ENCODE data around the gene GNPTG. TPM values are rescaled to one million over a fixed set of nuclear protein-coding genes. Genes with fewer than 3 reads are reported as not detected.

The GNPTG gene
- total RNA-seq, 1 experiment from 2014 or later = 19.6 TPM

DNA sequence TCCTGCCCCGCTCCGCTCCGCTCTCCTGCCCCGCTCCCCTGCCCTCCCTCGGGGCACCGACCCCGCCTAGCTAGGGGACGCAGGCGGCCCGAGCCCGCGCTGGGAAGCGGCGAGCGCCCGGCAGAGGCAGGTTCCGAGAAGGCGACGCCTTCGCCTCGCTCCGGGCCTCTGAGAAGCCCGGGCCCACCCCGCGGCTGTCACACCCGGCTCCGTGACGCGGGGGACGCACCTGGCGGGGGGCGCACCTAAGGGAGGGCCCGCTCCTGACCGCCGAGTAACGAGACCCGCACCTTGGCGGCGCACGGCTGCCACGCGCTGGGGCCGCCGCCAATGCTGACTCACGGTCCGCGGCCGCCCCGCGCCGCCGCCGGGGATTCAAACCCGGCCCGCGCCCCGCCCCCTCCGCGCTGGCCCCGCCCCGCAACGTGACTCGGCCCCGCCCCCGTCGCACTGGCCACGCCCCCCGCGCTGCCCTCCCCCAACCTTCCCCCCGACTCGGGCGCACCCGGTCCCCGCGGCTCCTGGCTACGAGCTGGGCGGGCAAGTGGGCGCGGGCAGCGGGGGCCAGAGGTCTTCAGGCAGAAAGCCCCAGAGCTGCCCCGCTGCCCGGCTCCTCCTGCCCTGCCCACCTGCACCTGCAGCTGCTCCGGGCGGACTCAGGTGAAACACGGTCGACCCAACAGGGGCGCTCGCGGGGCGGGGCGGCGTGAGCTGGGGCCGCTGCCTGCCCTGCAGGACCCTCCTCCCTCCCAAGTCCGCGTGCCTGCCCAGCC is 27.8 kb downstream of the GNPTG start:
- Histone ChIP-seq H3K27me3 (ENCODE audit: low read length) (no peaks in the 10 kb centered on the region), H3K27ac (ENCODE audit: low read length) (peak overlapping the region; percentile 40), H3K4me2 (ENCODE audit: low read depth, low read length, poor library complexity, severe bottlenecking) (peak overlapping the region; percentile 73), H3K9me2 (replicated peaks; ENCODE audit: insufficient read depth, low read length) (no peaks in the 10 kb centered on the region), H3K4me3 (ENCODE audit: low read length) (peak overlapping the region; percentile 69), H3K4me1 (ENCODE audit: low read length) (peaks cover 14% of the 10 kb centered on the region), H3K9ac (ENCODE audit: low read length) (peak overlapping the region; percentile 81), H3K79me2 (ENCODE audit: low read length) (peaks cover 18% of the 10 kb centered on the region), H4K20me1 (ENCODE audit: insufficient read depth, low read depth, low read length) (peaks cover 5% of the 10 kb centered on the region; the same call in 1 of the 2 replicates), H3K9me3 (ENCODE audit: low read length) (no peaks in the 10 kb centered on the region), H2AFZ (ENCODE audit: low read length) (peak overlapping the region; percentile 74; the same call in 1 of the 2 replicates), H3K36me3 (ENCODE audit: insufficient read depth, low read length) (no peaks in the 10 kb centered on the region)
- DNase-seq = peak; percentile 85

DNA sequence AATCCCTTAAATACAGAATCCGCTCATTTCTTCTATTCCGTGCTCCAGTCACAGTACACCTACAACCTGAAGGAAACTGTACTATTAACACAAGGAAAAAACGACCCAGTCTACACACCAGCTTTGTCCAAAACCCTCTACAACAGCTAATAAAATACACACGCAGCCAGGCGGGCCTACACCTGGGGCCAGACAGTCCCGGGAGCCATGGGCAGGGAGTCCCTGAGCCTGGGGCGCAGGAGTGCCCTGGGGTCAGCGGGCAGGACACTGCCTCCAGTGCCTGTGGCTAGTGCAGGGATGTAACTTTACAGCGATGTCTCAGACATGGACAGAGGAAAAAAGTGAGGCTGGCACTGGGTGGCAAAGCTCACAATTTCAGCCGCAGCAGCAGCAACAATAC is 28.5 kb downstream of the GNPTG start:
- Histone ChIP-seq H3K9me3 (ENCODE audit: low read length) (no peaks in the 10 kb centered on the region), H3K79me2 (ENCODE audit: low read length) (peaks cover 18% of the 10 kb centered on the region), H3K27ac (ENCODE audit: low read length) (no peak overlapping the region), H3K9me2 (replicated peaks; ENCODE audit: insufficient read depth, low read length) (no peaks in the 10 kb centered on the region), H4K20me1 (ENCODE audit: insufficient read depth, low read depth, low read length) (peaks cover 5% of the 10 kb centered on the region; the same call in 1 of the 2 replicates), H3K27me3 (ENCODE audit: low read length) (no peaks in the 10 kb centered on the region), H3K4me1 (ENCODE audit: low read length) (peaks cover 14% of the 10 kb centered on the region), H3K4me3 (ENCODE audit: low read length) (no peak overlapping the region), H3K9ac (ENCODE audit: low read length) (no peak overlapping the region), H3K36me3 (ENCODE audit: insufficient read depth, low read length) (no peaks in the 10 kb centered on the region), H3K4me2 (ENCODE audit: low read depth, low read length, poor library complexity, severe bottlenecking) (no peak overlapping the region), H2AFZ (ENCODE audit: low read length) (no peak overlapping the region)
- DNase-seq = peak; percentile 36

DNA sequence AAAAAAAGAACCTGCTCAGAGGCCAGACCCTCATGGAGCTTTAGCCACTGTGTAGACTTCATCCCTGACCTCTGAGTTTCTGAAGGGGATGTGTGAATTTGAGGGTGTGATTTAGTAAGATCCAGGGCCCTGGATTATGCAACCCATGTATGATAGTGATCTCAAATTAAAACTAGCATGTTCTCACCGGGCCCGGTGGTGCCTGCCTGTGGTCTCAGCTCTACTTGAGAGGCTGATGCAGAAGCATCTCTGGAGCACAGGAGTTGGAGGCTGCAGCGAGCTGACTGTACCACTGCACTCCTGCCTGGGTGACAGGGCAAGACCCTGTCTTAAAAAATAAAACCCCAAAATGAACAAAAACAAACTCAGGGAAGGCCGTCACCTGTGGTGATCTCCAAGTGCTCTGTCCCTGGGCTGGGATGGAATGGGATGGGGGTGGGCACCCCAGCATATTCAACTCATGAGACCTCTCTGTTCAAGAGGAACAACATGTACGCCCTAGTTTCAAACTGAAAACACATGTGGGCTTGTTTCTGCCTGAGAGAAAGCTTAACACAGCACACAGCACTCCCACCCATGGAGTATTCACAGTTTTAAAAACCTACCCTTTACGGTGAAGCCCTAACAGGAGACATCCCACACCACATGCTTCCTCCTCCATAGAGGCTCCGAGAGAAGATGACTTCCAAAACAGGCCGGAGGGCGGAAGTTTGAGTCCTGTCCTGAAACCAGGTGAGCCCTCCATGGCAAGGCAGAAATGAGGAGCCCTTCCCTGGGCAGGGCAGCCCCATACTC is 30.1 kb downstream of the GNPTG start:
- DNase-seq = no peak
- H3K79me2 ChIP-seq (ENCODE audit: low read length) = peaks cover 18% of the 10 kb centered on the region
- H3K4me3 ChIP-seq (ENCODE audit: low read length) = no peak overlapping the region
- H2AFZ ChIP-seq (ENCODE audit: low read length) = no peak overlapping the region
- no peak overlapping the region for H3K4me2 ChIP-seq (ENCODE audit: low read depth, low read length, poor library complexity, severe bottlenecking)
- H4K20me1 ChIP-seq (ENCODE audit: insufficient read depth, low read depth, low read length) = peaks cover 5% of the 10 kb centered on the region; the same call in 1 of the 2 replicates
- no peak overlapping the region for H3K9ac ChIP-seq (ENCODE audit: low read length)
- H3K27me3 ChIP-seq (ENCODE audit: low read length) = no peaks in the 10 kb centered on the region
- H3K27ac ChIP-seq (ENCODE audit: low read length) = no peak overlapping the region
- no peaks in the 10 kb centered on the region for H3K9me3 ChIP-seq (ENCODE audit: low read length)
- no peaks in the 10 kb centered on the region for H3K9me2 ChIP-seq (replicated peaks; ENCODE audit: insufficient read depth, low read length)
- peaks cover 14% of the 10 kb centered on the region for H3K4me1 ChIP-seq (ENCODE audit: low read length)
- no peaks in the 10 kb centered on the region for H3K36me3 ChIP-seq (ENCODE audit: insufficient read depth, low read length)

DNA sequence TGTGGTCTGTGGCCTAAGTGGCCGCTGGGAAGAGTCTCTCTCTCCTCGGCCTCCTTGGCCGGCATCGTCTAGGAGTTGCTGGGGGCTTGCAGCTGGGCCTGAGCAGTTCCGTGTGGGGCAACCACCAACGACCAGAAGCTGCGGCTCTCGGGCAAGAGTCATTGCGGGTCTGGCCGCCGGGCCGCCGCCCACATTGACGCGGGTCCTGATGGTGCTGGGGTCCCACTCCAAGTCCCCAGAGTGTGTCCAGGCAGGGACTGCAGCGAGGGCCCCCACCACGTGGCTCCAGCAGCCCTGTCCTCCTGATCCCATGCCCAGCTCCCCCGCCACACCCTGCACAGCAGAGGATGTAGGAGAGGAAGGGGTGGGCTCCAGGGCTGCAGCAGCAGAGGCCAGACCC is 31.8 kb downstream of the GNPTG start:
- no peaks in the 10 kb centered on the region for H3K9me2 ChIP-seq (replicated peaks; ENCODE audit: insufficient read depth, low read length)
- H3K9me3 ChIP-seq (ENCODE audit: low read length) = no peaks in the 10 kb centered on the region
- no peak for DNase-seq
- H3K27ac ChIP-seq (ENCODE audit: low read length) = no peak overlapping the region
- H4K20me1 ChIP-seq (ENCODE audit: insufficient read depth, low read depth, low read length) = no peaks in the 10 kb centered on the region
- peaks cover 8% of the 10 kb centered on the region for H3K4me1 ChIP-seq (ENCODE audit: low read length)
- no peaks in the 10 kb centered on the region for H3K27me3 ChIP-seq (ENCODE audit: low read length)
- no peak overlapping the region for H3K4me3 ChIP-seq (ENCODE audit: low read length)
- no peak overlapping the region for H3K4me2 ChIP-seq (ENCODE audit: low read depth, low read length, poor library complexity, severe bottlenecking)
- H2AFZ ChIP-seq (ENCODE audit: low read length) = no peak overlapping the region
- peaks cover 7% of the 10 kb centered on the region for H3K79me2 ChIP-seq (ENCODE audit: low read length)
- no peaks in the 10 kb centered on the region for H3K36me3 ChIP-seq (ENCODE audit: insufficient read depth, low read length)
- H3K9ac ChIP-seq (ENCODE audit: low read length) = no peak overlapping the region

DNA sequence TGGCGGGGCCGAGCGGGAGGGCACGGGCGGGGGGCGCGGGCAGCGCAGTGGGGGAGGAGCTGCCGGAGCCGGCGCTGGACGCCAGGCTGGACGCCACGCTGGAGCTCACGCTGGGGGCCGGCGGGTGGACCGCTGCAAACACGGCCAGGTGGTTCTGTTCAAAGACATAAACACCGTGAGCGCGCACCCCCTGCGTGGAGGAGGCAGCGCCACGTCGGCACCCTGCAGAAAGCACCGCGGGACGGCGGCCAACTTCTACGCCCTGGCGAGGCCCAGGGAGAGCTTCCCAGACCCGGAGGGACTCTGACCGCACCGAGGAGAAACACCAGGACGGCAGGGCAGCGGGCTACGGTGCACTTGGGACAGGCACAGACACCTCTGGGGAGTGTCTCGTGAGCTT is 33.5 kb downstream of the GNPTG start:
- H3K4me3 ChIP-seq (ENCODE audit: low read length) = no peak overlapping the region
- H3K36me3 ChIP-seq (ENCODE audit: insufficient read depth, low read length) = no peaks in the 10 kb centered on the region
- H3K27me3 ChIP-seq (ENCODE audit: low read length) = no peaks in the 10 kb centered on the region
- H4K20me1 ChIP-seq (ENCODE audit: insufficient read depth, low read depth, low read length) = no peaks in the 10 kb centered on the region
- H3K9ac ChIP-seq (ENCODE audit: low read length) = no peak overlapping the region
- H2AFZ ChIP-seq (ENCODE audit: low read length) = no peak overlapping the region
- H3K4me2 ChIP-seq (ENCODE audit: low read depth, low read length, poor library complexity, severe bottlenecking) = no peak overlapping the region
- DNase-seq = no peak
- H3K27ac ChIP-seq (ENCODE audit: low read length) = no peak overlapping the region
- H3K9me3 ChIP-seq (ENCODE audit: low read length) = no peaks in the 10 kb centered on the region
- no peaks in the 10 kb centered on the region for H3K4me1 ChIP-seq (ENCODE audit: low read length)
- no peaks in the 10 kb centered on the region for H3K9me2 ChIP-seq (replicated peaks; ENCODE audit: insufficient read depth, low read length)
- H3K79me2 ChIP-seq (ENCODE audit: low read length) = no peaks in the 10 kb centered on the region

DNA sequence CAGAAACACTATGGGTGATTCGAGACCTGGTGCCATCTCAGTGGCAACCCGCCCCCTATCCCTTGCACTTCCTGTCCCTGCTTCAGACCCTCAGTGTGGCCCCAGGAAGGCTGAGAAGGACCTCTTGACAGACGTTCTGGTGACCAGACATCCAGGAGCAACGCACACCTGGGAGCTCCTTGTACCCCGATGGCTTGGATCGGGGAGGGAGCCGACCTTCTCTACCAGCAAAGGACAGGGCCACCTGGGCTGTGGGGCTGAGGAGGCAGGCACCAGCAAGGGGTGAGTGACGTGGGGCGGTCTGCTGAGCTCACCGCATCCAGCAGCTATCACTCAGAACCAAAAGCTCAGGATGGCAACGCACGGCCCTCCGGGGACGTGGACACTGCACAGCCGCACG is 35.6 kb downstream of the GNPTG start:
- no peaks in the 10 kb centered on the region for H3K27me3 ChIP-seq (ENCODE audit: low read length)
- H3K79me2 ChIP-seq (ENCODE audit: low read length) = no peaks in the 10 kb centered on the region
- no peaks in the 10 kb centered on the region for H3K9me3 ChIP-seq (ENCODE audit: low read length)
- H4K20me1 ChIP-seq (ENCODE audit: insufficient read depth, low read depth, low read length) = no peaks in the 10 kb centered on the region
- H3K27ac ChIP-seq (ENCODE audit: low read length) = no peak overlapping the region
- H3K9ac ChIP-seq (ENCODE audit: low read length) = no peak overlapping the region
- H3K4me3 ChIP-seq (ENCODE audit: low read length) = no peak overlapping the region
- DNase-seq = no peak
- H3K36me3 ChIP-seq (ENCODE audit: insufficient read depth, low read length) = no peaks in the 10 kb centered on the region
- no peaks in the 10 kb centered on the region for H3K9me2 ChIP-seq (replicated peaks; ENCODE audit: insufficient read depth, low read length)
- H3K4me2 ChIP-seq (ENCODE audit: low read depth, low read length, poor library complexity, severe bottlenecking) = no peak overlapping the region
- H2AFZ ChIP-seq (ENCODE audit: low read length) = no peak overlapping the region
- H3K4me1 ChIP-seq (ENCODE audit: low read length) = no peaks in the 10 kb centered on the region

DNA sequence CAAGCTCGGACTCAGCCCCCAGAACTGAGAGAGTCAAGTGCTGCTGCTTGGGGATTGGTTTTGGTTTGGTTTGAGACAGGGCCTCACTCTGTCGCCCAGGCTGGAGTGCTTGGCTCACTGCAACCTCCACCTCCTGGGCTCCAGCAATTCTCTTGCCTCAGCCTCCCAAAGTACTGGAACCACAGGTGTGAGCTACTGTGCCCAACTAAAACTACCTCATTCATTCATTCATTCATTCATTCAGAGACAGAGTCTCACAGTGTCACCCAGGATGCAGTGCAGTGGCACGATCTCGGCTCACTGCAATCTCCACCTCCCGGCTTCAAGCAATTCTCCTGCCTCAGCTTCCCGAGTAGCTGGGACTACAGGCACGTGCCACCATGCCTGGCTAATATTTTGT is 38.0 kb downstream of the GNPTG start:
- Histone ChIP-seq H3K4me2 (ENCODE audit: low read depth, low read length, poor library complexity, severe bottlenecking) (no peak overlapping the region), H4K20me1 (ENCODE audit: insufficient read depth, low read depth, low read length) (no peaks in the 10 kb centered on the region), H3K79me2 (ENCODE audit: low read length) (no peaks in the 10 kb centered on the region), H3K27me3 (ENCODE audit: low read length) (no peaks in the 10 kb centered on the region), H3K9me3 (ENCODE audit: low read length) (no peaks in the 10 kb centered on the region), H2AFZ (ENCODE audit: low read length) (no peak overlapping the region), H3K27ac (ENCODE audit: low read length) (no peak overlapping the region), H3K9me2 (replicated peaks; ENCODE audit: insufficient read depth, low read length) (no peaks in the 10 kb centered on the region), H3K36me3 (ENCODE audit: insufficient read depth, low read length) (no peaks in the 10 kb centered on the region), H3K4me1 (ENCODE audit: low read length) (no peaks in the 10 kb centered on the region), H3K4me3 (ENCODE audit: low read length) (no peak overlapping the region), H3K9ac (ENCODE audit: low read length) (no peak overlapping the region)
- DNase-seq = no peak

DNA sequence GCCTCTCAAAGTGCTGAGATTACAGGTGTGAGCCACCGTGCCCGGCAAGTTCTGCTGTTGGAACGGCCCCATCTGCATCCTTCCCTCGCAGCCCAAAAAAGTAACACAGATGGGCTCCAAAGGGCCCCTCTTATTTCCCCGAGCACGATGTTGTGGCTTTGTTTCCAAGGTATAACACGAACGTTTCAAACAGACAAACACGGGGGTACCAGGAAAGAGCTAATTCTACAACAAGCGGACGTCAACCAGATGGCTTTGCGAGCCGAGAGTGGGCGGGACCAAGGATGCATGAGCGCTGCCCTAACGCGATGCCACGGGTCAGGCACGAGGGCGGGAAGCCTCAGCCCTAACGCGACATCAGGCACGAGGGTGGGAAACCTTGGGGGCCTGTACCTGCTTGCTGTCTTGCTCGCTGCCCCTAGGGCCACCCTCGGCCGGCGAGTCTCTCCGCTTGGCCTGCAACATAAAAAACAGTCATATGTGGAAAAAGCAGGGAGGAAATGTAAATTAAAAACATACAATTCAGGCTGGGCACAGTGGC is 38.6 kb downstream of the GNPTG start:
- H3K4me1 ChIP-seq (ENCODE audit: low read length) = no peaks in the 10 kb centered on the region
- no peak for DNase-seq
- no peaks in the 10 kb centered on the region for H3K9me2 ChIP-seq (replicated peaks; ENCODE audit: insufficient read depth, low read length)
- no peak overlapping the region for H3K27ac ChIP-seq (ENCODE audit: low read length)
- no peaks in the 10 kb centered on the region for H4K20me1 ChIP-seq (ENCODE audit: insufficient read depth, low read depth, low read length)
- H3K4me3 ChIP-seq (ENCODE audit: low read length) = no peak overlapping the region
- H3K79me2 ChIP-seq (ENCODE audit: low read length) = no peaks in the 10 kb centered on the region
- no peak overlapping the region for H3K4me2 ChIP-seq (ENCODE audit: low read depth, low read length, poor library complexity, severe bottlenecking)
- H2AFZ ChIP-seq (ENCODE audit: low read length) = no peak overlapping the region
- no peaks in the 10 kb centered on the region for H3K9me3 ChIP-seq (ENCODE audit: low read length)
- H3K36me3 ChIP-seq (ENCODE audit: insufficient read depth, low read length) = no peaks in the 10 kb centered on the region
- H3K9ac ChIP-seq (ENCODE audit: low read length) = no peak overlapping the region
- no peaks in the 10 kb centered on the region for H3K27me3 ChIP-seq (ENCODE audit: low read length)
